Superior temporal gyrus (tissue), 1 donor: Measurements from ENCODE around the gene RUVBL1.

ENCODE experiments used
- DNase-seq: peaks from one replicate; pipeline ENCODE4 v3.0.0-alpha.2; 2016; ENCODE audit errors: extremely low spot score

Gene RUVBL1

GRCh38 chr3:128068156-128068620 is 55.4 kb downstream of the RUVBL1 start:
- no peak for DNase-seq

GRCh38 chr3:128067489-128067888 is 56.1 kb downstream of the RUVBL1 start:
- DNase-seq, result no peak

GRCh38 chr3:128066676-128067075 is 56.9 kb downstream of the RUVBL1 start:
- DNase-seq, result no peak

GRCh38 chr3:128066114-128066513 is 57.5 kb downstream of the RUVBL1 start:
- DNase-seq, result no peak

GRCh38 chr3:128064962-128065361 is 58.6 kb downstream of the RUVBL1 start:
- DNase-seq, result no peak

- no peak for DNase-seq
Measured at GRCh38 chr3:128063865-128064264, 59.7 kb downstream of the RUVBL1 start.

- no peak for DNase-seq
Measured at GRCh38 chr3:128062033-128062745, 61.4 kb downstream of the RUVBL1 start.

- DNase-seq, result no peak
Measured at GRCh38 chr3:128060473-128061381, 62.9 kb downstream of the RUVBL1 start.

GRCh38 chr3:128056258-128056657 is 67.4 kb downstream of the RUVBL1 start:
- no peak for DNase-seq

GRCh38 chr3:128054367-128054766 is 69.2 kb downstream of the RUVBL1 start:
- DNase-seq, result no peak

- no peak for DNase-seq
Measured at GRCh38 chr3:128053614-128054013, 70.0 kb downstream of the RUVBL1 start.

GRCh38 chr3:128052595-128053351 is 70.8 kb downstream of the RUVBL1 start:
- no peak for DNase-seq

- peak; percentile 92 for DNase-seq
Measured at GRCh38 chr3:128051837-128052594, 71.6 kb downstream of the RUVBL1 start, which contains the start of gene SEC61A1. TSS of gene SEC61A1 (plus strand) at chr3:128052437. CDS start at chr3:128052553, 116 bp downstream.

GRCh38 chr3:128051459-128051836 is 72.2 kb downstream of the RUVBL1 start:
- peak; percentile 20 for DNase-seq

- no peak for DNase-seq
Measured at GRCh38 chr3:128050597-128050996, 73.0 kb downstream of the RUVBL1 start.

- DNase-seq, result peak; percentile 38
Measured at GRCh38 chr3:128041344-128041743, 82.3 kb downstream of the RUVBL1 start.

- no peak for DNase-seq
Measured at GRCh38 chr3:128040660-128041059, 83.0 kb downstream of the RUVBL1 start.

- DNase-seq, result no peak
Measured at GRCh38 chr3:128040041-128040440, 83.6 kb downstream of the RUVBL1 start.

GRCh38 chr3:128036119-128036518 is 87.5 kb downstream of the RUVBL1 start:
- no peak for DNase-seq

GRCh38 chr3:128033102-128033501 is 90.5 kb downstream of the RUVBL1 start:
- no peak for DNase-seq
